ENCODE data around the gene TNIP2. TPM values are rescaled to one million over a fixed set of nuclear protein-coding genes. Genes with fewer than 3 reads are reported as not detected.

TNIP2 gene
- total and polyA plus RNA-seq, 9 donors, result 6.4 to 43.2 (median 30.5) TPM

- H3K27ac ChIP-seq, result no peak overlapping the region
- peak in 1 of 5 donors; percentile 28 for DNase-seq
- WGBS, 3 donors, result 78 to 80% (median 79%) methylated on average over 14 of the region's 14 CpGs
- no peaks in the 10 kb centered on the region for H3K27me3 ChIP-seq
- no peaks in the 10 kb centered on the region for H3K36me3 ChIP-seq
- H3K4me3 ChIP-seq, result no peak overlapping the region
- intact Hi-C loops (cut with DNase I), result loop anchor here (5.0 to 10.0 kb wide), 3 partner anchors 171 to 271 kb away; no protein-coding TSS in a partner anchor
- no peak for TF ChIP-seq EP300 (IDR thresholded peaks at IDR 0.05)
- no peak for TF ChIP-seq POLR2A (IDR thresholded peaks at IDR 0.05)
- TF ChIP-seq CTCF (IDR thresholded peaks at IDR 0.05), result no peak
- H3K4me1 ChIP-seq (ENCODE audit: insufficient read depth), result peaks cover 3% of the 10 kb centered on the region
- H3K9me3 ChIP-seq, result no peaks in the 10 kb centered on the region
These were observed 5.1 kb upstream of the TNIP2 start for GRCh38 chr4:2761035-2761923.

DNA sequence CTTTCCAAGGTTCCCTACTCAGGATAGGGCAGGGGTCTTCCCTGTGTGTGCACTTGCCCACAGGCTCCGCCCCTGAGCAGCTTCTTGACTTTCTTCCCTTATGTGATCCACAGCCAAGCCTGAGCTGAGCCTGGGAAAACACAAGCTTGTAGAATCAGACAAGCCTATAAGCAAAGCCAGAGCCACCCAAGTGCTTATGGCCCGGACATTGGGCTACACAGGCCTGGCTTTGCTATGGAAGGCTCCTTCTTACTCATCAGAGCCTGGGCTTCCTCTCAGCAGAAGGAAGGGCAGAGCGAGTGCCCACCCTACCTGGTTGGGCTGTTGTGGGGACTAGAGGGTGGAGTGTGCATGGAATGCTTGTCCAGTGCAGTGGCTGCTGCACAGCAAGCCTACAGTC, 1.3 kb upstream of the TNIP2 start:
- no peaks in the 10 kb centered on the region for H3K27me3 ChIP-seq
- no peaks in the 10 kb centered on the region for H3K9me3 ChIP-seq
- no peak overlapping the region for H3K27ac ChIP-seq
- peaks cover 10% of the 10 kb centered on the region for H3K4me1 ChIP-seq (ENCODE audit: insufficient read depth)
- H3K36me3 ChIP-seq, result no peaks in the 10 kb centered on the region
- DNase-seq, result no peak
- 92 to 94% (median 93%) methylated on average over 3 of the region's 3 CpGs for WGBS, 3 donors
- no peak for TF ChIP-seq CTCF (IDR thresholded peaks at IDR 0.05)
- TF ChIP-seq EP300 (IDR thresholded peaks at IDR 0.05), result no peak
- TF ChIP-seq POLR2A (IDR thresholded peaks at IDR 0.05), result no peak
- no peak overlapping the region for H3K4me3 ChIP-seq
- intact Hi-C loops (cut with DNase I), result no loop called here

DNA sequence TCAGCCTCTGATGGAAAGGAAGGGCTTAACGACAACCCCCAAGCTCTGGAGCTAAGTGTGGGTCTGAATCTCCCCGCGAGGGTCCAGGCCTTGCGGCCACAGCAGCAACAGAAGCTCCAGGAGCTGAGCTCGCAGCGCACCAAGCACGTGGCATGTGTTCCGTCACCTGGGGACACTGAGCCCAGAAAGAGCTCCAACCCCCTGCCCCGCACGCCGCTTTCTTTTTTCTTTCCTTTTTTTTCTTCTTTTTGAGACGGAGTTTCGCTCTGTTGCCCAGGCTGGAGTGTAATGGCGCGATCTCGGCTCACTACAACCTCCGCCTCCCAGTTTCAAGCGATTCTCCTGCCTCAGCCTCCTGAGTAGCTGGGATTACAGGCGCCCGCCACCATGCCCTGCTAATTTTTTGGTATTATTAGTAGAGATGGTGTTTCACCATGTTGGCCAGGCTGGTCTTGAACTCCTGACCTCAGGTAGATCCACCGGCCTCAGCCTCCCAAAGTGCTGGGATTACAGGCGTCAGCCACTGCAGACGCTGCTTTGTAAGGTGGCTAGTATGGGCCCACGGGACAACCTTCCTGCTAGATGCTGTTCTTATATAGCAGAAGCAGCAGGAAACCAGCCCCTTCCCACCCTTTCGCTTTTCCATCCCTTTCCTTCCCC, 685 bp upstream of the TNIP2 start:
- intact Hi-C loops (cut with DNase I), result no loop called here
- no peaks in the 10 kb centered on the region for H3K27me3 ChIP-seq
- WGBS, 3 donors, result 61 to 69% (median 67%) methylated on average over 25 of the region's 25 CpGs

More for the DNA sequence above, 685 bp upstream of the TNIP2 start:
- DNase-seq, result no peak
- Histone ChIP-seq H3K4me1 (ENCODE audit: insufficient read depth) (peaks cover 10% of the 10 kb centered on the region), H3K36me3 (no peaks in the 10 kb centered on the region), H3K9me3 (no peaks in the 10 kb centered on the region), H3K4me3 (peak overlapping the region; percentile 29), H3K27ac (peak overlapping the region in 1 of 2 donors; percentile 33)
- TF ChIP-seq POLR2A (IDR thresholded peaks at IDR 0.05) (no peak), CTCF (IDR thresholded peaks at IDR 0.05) (no peak)

All from ovary (tissue), 9 donors.